HUDEP-2 (cell line): Measurements from ENCODE around the gene CXADR.

ENCODE experiments used
- DNase-seq, 76 experiments: peaks; one replicate each; lab custom pipeline; 2025; ENCODE audit not compliant: unreplicated experiment in 76 of 76; lab: John Stamatoyannopoulos, UW

CXADR gene

DNA sequence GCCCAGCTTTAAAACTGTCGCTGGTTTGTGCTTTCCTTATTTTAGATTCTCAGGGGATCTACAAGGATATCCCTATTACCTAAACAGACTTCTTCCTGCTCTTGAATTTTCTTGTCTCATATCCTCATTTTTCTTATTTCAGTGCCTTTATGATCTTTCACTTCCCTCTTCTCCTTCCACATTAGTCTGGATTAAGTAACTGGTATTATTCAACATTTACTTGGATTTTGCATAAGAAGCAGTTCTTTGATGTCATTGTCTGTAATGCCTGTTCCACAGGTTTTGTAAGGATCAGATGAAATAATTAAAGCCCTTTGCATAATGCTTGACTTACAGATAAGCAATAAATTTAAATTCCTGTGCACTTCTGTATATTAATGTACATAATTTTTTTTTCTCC lies 26.5 kb downstream of the CXADR start:
- no peak for DNase-seq

GRCh38 chr21:17539743-17540341 lies 27.0 kb downstream of the CXADR start:
- DNase-seq = no peak

DNA sequence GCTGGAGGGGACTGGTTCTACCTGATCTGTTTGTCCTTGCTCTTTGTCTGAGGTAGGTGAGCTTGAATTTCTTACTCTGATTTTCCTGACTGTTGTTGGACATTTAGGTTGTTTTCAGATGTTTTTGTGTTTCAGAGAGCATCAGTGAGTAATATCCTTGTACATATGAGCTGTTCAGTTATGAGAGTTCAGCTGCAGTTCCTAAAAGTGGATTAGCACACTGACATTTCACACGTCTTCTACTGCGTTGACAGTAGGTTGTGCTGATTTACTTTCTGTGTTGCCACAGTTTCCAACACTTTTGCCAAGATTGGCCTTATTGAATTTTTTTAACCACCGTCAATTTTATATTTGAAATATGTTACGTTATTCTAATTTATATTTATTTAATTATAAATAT lies 27.7 kb downstream of the CXADR start:
- no peak for DNase-seq

GRCh38 chr21:17542371-17543011 lies 29.6 kb downstream of the CXADR start:
- DNase-seq = no peak

- DNase-seq = no peak
Observed at GRCh38 chr21:17545007-17545406, 32.2 kb downstream of the CXADR start.

- no peak for DNase-seq
Observed at GRCh38 chr21:17548262-17548661, 35.4 kb downstream of the CXADR start.

DNA sequence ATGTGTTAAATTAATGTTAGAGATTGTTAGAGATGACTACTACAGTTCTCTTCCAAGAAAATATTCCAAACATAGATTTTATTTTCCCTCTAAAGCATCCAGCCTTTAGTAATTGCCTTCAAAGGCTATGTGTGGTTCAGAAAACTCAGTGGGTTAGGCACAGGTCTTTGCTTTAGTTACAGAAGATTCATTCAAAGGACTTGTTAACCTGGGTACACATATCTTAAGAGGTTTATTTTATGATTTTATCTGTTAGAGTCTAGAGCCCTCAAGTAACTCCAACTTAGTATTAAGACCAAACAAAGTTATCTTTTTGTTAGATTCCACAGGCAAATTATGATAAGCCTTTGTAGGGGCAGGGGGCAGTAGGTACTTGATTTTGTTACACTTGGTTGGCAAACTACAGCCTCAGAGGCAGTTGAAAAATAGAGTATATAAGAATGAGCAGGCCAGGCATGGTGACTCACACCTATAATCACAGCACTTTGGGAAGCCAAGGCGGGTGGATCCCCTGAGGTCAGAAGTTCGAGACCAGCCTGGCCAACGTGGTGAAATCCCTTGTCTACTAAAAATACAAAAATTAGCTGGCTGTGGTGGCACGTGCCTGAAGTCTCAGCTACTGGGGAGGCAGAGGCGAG lies 37.9 kb downstream of the CXADR start:
- DNase-seq = no peak

DNA sequence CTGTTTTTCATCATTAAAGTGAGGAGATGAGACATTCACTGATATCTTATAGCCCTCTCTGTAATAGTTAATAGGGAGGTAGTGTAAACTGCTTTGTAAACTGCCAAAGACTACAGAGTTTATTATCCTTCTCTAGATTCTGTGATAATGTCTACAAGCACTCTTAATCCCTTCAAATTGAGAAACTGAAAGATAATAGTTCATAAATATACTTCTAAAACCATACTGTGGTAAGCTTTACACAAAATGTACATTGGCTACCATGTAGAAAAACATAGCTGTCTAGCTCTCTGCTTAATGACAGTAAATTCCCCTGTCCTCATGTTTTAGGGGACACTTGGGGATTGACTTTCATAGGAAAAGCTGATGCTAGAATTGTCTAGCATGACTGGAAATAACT lies 39.6 kb downstream of the CXADR start:
- DNase-seq = no peak

DNA sequence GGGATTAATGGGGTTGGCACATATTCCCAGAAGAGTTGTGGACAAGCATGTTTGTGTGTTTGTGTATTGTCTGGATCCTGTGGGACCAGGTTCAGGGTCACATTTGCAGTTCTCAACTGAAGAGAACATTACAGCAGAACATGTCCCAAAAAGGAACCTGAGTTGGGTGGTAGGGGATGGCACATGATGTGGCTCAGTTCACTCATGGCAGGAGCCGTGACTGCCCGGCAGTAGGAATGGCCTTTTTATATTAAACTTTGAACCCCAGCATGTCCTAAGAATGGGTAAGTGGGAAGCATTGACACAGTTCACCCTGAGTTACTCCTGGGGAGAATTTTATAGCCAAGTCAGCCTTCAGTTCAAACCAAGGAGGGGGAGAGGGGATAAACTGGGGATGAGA lies 41.3 kb downstream of the CXADR start:
- no peak for DNase-seq

DNA sequence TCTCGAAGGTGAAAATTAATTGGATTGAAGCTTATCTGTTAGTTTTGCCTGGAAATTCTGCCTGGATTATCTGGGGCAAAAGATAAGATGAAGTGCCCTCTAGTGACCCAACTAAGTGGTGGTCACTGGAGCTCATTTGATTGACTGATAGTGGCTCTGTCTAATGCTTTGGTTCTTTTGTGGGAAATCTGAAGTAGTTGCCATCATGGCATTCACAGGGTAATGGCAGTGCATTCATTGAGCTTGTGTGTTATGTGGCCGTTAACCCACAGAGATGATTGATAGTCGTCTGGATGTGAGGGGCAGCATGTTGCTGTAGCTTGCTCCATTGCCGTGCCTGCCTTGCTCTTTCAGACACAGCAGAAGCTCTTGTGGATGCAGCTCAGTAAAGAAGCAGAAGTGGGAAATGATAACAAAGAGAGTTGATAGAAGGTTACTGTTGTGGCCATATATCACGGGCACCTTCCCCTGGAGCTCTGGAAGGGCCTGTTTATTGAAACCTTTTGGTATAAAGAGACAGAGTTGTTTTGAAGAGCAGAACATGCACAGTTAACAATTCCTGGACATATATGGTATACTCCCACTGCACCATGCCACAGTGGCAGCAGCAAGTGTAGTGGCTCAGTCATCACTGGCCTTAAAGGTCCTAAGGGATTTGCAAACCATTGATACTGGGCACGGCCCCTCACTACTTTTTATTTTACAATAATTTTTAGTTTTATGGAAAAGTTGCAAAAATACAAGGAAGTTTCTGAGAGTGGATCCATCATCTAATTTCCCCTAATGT lies 42.0 kb downstream of the CXADR start:
- DNase-seq = peak in 7 of 76 experiments; percentile 10 to 54 (median 17)

DNA sequence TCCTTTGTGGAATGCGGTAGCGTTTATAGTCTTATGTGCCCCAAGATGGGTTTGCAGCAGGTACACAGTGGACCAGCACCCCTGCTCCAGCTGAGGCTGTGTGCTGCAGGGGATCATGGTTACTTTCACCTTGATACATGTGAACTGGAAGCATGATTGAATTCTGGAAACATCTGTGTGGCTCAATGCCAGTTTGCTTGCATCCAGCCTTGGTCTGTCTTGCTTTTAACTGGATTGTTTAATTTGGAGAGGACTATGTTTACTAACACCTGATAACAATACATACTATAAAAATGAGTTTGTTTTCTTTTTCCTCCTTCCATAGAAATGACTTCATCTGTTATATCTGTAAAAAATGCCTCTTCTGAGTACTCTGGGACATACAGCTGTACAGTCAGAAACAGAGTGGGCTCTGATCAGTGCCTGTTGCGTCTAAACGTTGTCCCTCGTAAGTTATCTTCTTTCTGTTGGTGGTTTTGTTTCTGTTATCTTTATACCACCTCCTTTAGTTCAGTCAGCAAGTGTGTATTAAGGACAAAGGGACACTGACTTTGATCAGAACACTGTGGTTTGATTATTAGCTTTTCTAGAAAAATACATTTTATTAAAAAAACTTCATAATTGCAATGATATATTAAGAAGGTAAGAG lies 47.7 kb downstream of the CXADR start:
- peak in 5 of 76 experiments; percentile 12 to 37 (median 14) for DNase-seq

DNA sequence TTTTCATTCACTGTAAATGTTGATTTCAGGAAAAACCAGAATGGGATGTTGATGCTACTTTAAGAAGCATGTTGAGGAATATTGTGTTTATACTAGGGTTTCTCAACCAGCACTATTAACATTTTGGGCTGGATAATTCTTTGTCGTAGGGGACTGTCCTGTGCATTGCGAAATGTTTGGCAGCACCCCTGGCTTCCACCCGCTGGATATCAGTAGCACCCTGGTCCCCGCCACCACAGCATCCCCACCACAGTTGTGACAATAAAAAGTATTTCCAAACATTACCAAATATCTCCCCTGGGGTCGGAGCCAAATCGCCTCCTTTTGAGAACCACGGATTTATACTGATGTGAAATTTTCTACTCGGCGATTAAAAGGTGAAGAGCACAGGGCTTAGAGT lies 57.9 kb downstream of the CXADR start:
- no peak for DNase-seq

DNA sequence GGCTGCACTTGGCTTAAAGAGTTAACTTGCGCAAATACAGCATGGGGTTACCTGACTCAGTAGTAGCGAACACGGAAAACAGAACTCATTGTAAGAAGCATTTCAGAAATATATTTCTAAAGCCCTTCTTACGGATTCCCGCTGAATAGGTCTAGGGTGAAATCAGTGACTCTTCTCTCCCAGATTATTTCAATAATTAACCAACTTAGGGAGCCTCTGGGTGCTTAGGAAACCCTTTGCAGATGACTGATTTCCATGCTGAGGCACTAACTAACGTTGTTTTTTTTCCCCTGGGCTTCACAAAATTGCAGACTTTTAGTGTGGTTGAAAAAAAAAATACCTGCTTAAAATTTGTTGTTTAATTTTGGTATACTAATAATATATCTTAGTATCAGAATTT lies 59.6 kb downstream of the CXADR start:
- DNase-seq = no peak

DNA sequence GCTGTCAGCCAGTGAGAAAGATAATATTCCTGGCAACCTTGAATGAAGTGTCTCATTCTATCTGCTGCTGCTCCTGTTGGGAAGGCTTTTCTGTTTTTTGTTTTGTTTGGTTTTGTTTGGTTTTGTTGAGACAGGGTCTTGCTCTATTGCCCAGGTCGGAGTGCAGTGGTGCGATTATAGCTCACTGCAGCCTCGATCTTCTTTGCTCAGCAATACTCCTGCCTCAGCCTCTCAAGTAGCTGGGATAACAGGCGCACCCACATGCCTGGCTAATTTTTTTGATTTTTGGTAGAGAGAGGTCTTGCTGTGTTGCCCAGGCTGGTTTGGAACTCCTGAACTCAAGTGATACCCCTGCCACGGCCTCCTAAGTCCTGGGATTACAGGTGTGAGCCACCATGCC lies 62.2 kb downstream of the CXADR start:
- DNase-seq = no peak

GRCh38 chr21:17576080-17576835 lies 63.4 kb downstream of the CXADR start:
- no peak for DNase-seq

DNA sequence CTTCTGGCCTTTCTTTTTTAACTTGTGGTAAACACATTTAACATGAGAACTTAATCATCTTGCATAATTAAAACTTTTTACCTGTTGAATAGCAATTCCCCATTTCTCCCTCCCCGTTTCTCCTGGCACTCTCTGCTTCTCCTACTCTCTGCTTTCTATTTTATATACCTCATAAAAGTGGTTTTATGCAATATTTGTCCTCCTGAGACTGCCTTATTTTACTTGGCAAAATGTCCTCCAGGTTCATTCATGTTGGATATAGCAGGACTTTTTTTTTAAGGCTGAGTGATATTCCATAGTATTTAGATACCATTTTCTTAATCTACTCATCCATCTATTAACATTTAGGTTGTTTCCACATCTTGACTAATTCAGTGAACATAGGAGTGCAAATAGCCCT lies 64.9 kb downstream of the CXADR start:
- DNase-seq = no peak

DNA sequence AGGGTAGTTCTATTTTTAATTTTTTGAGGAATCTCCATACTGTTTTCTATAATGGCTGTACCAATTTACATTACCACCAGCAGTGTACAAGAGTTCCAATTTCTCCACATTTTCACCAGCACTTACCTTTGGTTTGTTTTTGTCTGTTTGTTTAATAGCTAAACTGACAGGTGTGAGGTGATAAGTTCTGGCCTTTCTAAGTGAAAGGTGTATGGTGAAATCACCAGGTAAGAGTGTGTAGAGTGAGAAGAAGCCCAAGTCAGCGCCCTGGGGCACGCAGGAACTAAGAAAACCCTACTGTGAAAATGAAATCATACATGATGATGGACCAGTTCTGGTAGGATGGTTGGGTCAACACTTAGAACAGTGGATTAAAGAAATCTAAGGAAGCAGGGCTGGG lies 65.3 kb downstream of the CXADR start:
- no peak for DNase-seq

GRCh38 chr21:17578876-17579275 lies 66.0 kb downstream of the CXADR start:
- DNase-seq = no peak

DNA sequence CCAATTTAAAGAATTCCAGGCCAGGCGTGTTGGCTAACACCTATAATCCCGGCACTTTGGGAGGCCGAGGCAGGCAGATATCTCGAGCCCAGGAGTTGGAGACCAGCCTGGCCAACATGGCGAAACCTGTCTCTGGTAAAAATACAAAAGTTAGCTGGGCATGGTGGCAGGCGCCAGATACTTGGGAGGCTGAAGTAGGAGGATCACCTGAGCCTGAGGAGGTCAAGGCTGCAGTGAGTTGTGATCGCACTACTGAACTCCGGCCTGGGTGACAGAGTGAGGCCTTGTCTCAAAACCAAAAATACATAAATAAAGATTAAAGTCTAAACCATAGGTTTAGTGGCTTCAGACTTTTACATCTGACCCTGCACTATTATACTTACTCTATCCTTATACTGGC lies 67.5 kb downstream of the CXADR start:
- DNase-seq = no peak

GRCh38 chr21:17583898-17584297 lies 71.1 kb downstream of the CXADR start:
- DNase-seq = no peak
